Measurements from ENCODE around the gene NUPR1.
"Not testable (repeated sequence)": the region's sequence is repeated elsewhere in the genome, so short reads cannot be mapped to it uniquely, and the experiment has no call there.

- not testable (repeated sequence) for TF ChIP-seq CTCF (IDR thresholded peaks at IDR 0.05); ZFX (IDR thresholded peaks at IDR 0.05; ENCODE audit: borderline replicate concordance)
Measured at GRCh38 chr16:28483361-28483760, 55.4 kb downstream of the NUPR1 start.
